ENCODE results near the gene CCDC121.

Gene CCDC121

GRCh38 chr2:27655155-27655951 is 26.5 kb upstream of the CCDC121 start:
- no peaks in the 10 kb centered on the region for H3K36me3 ChIP-seq (ENCODE audit: control insufficient read depth, insufficient read depth, low read length)
- H3K4me3 ChIP-seq (ENCODE audit: low read depth, low read length) = no peak overlapping the region
- no peak overlapping the region for H3K9ac ChIP-seq
- TF ChIP-seq CTCF (IDR thresholded peaks at IDR 0.05) = no peak
- H3K4me2 ChIP-seq (ENCODE audit: low read length) = no peak overlapping the region
- no peaks in the 10 kb centered on the region for H3K9me3 ChIP-seq (ENCODE audit: control insufficient read depth, low read length)
- H3K79me2 ChIP-seq = no peaks in the 10 kb centered on the region
- H3K4me1 ChIP-seq = no peaks in the 10 kb centered on the region
- H3K27ac ChIP-seq = no peak overlapping the region
- no peaks in the 10 kb centered on the region for H3K27me3 ChIP-seq (ENCODE audit: control insufficient read depth, insufficient read depth, low read length)
- H2AFZ ChIP-seq = no peak overlapping the region

- Histone ChIP-seq H3K4me3 (ENCODE audit: low read depth, low read length) (no peak overlapping the region), H3K4me1 (no peaks in the 10 kb centered on the region), H2AFZ (no peak overlapping the region), H3K9ac (no peak overlapping the region), H3K27me3 (ENCODE audit: control insufficient read depth, insufficient read depth, low read length) (no peaks in the 10 kb centered on the region), H3K9me3 (ENCODE audit: control insufficient read depth, low read length) (no peaks in the 10 kb centered on the region), H3K4me2 (ENCODE audit: low read length) (no peak overlapping the region), H3K27ac (no peak overlapping the region), H3K36me3 (ENCODE audit: control insufficient read depth, insufficient read depth, low read length) (no peaks in the 10 kb centered on the region), H3K79me2 (no peaks in the 10 kb centered on the region)
- no peak for TF ChIP-seq CTCF (IDR thresholded peaks at IDR 0.05)
Observed at GRCh38 chr2:27653397-27653796, 24.6 kb upstream of the CCDC121 start.

GRCh38 chr2:27652790-27653189 is 24.0 kb upstream of the CCDC121 start:
- no peaks in the 10 kb centered on the region for H3K9me3 ChIP-seq (ENCODE audit: control insufficient read depth, low read length)
- H3K4me1 ChIP-seq = no peaks in the 10 kb centered on the region
- H3K27ac ChIP-seq = no peak overlapping the region
- no peaks in the 10 kb centered on the region for H3K36me3 ChIP-seq (ENCODE audit: control insufficient read depth, insufficient read depth, low read length)
- H3K9ac ChIP-seq = no peak overlapping the region
- no peak overlapping the region for H3K4me3 ChIP-seq (ENCODE audit: low read depth, low read length)
- no peak overlapping the region for H2AFZ ChIP-seq
- no peaks in the 10 kb centered on the region for H3K27me3 ChIP-seq (ENCODE audit: control insufficient read depth, insufficient read depth, low read length)
- H3K4me2 ChIP-seq (ENCODE audit: low read length) = no peak overlapping the region
- no peaks in the 10 kb centered on the region for H3K79me2 ChIP-seq
- no peak for TF ChIP-seq CTCF (IDR thresholded peaks at IDR 0.05)

GRCh38 chr2:27652341-27652740 is 23.5 kb upstream of the CCDC121 start:
- H3K4me2 ChIP-seq (ENCODE audit: low read length) = no peak overlapping the region
- no peaks in the 10 kb centered on the region for H3K79me2 ChIP-seq
- H3K27me3 ChIP-seq (ENCODE audit: control insufficient read depth, insufficient read depth, low read length) = no peaks in the 10 kb centered on the region
- H3K4me3 ChIP-seq (ENCODE audit: low read depth, low read length) = no peak overlapping the region
- no peak overlapping the region for H3K9ac ChIP-seq
- no peaks in the 10 kb centered on the region for H3K9me3 ChIP-seq (ENCODE audit: control insufficient read depth, low read length)
- H3K4me1 ChIP-seq = no peaks in the 10 kb centered on the region
- H3K27ac ChIP-seq = no peak overlapping the region
- H3K36me3 ChIP-seq (ENCODE audit: control insufficient read depth, insufficient read depth, low read length) = no peaks in the 10 kb centered on the region
- no peak overlapping the region for H2AFZ ChIP-seq
- no peak for TF ChIP-seq CTCF (IDR thresholded peaks at IDR 0.05)

- Histone ChIP-seq H3K27me3 (ENCODE audit: control insufficient read depth, insufficient read depth, low read length) (no peaks in the 10 kb centered on the region), H3K9me3 (ENCODE audit: control insufficient read depth, low read length) (no peaks in the 10 kb centered on the region), H3K36me3 (ENCODE audit: control insufficient read depth, insufficient read depth, low read length) (no peaks in the 10 kb centered on the region), H3K27ac (no peak overlapping the region), H2AFZ (no peak overlapping the region), H3K4me2 (ENCODE audit: low read length) (no peak overlapping the region), H3K79me2 (no peaks in the 10 kb centered on the region), H3K4me1 (no peaks in the 10 kb centered on the region), H3K9ac (no peak overlapping the region), H3K4me3 (ENCODE audit: low read depth, low read length) (no peak overlapping the region)
- TF ChIP-seq CTCF (IDR thresholded peaks at IDR 0.05) = no peak
Observed at GRCh38 chr2:27651056-27651455, 22.2 kb upstream of the CCDC121 start.
